Heart left ventricle (tissue), 13 donors: Measurements from ENCODE around the gene GTF2F2.

ENCODE experiments used
- POLR2A ChIP-seq, 2 donors: fragments of 450-650 bp; IDR thresholded peaks; one replicate each; pipeline ENCODE4 v1.6.1; 2017; ENCODE audit warnings: antibody characterized with exemption in 2 of 2, mild to moderate bottlenecking in 2 of 2, moderate library complexity in 2 of 2
- TF ChIP-seq, protein P1 (sequence below), 12 donors: fragments of 200-600 bp; sonication (generic) in 4 of 12; IDR thresholded peaks; one replicate each; pipeline versions ENCODE4 v1.5.0 to v1.8.0; 2018 to 2022; ENCODE audit warnings: antibody characterized with exemption in 12 of 12, mild to moderate bottlenecking in 5 of 12
- donor health status: ischemic (EF 13 %, LVEDD 7.1; RV severe dilation, severe dysfunction).
- donor health status: DM: no; HTN: yes; CAD: no.
- donor health status: DM: no; HTN: no; CAD: no.
- donor health status: ischemic (EF 25% LVEDD 6.9; RV normal size, moderate dysfunction).
- donor health status: ischemic (EF 25% LVEDD 5.7; RV mildly dilated, moderate dysfunction).
- donor health status: ischemic (EF 35%, LVEDD 5.7; RV mildly dilated, moderate dysfunction).
- donor health status: nonischemic (EF 11% LVEDD 7.7; RV severe dilation, severe dysfunction).
- donor health status: DM: yes; HTN: yes; CAD: no.
- donor health status: PGD.
- donor health status: ischemic (EF 29% LVEDD 5.4; RV normal size, mild dysfunction).
- donor health status: nonischemic (EF 23%, LVEDD 6.1; RV moderate dilation, normal function).

DNA sequence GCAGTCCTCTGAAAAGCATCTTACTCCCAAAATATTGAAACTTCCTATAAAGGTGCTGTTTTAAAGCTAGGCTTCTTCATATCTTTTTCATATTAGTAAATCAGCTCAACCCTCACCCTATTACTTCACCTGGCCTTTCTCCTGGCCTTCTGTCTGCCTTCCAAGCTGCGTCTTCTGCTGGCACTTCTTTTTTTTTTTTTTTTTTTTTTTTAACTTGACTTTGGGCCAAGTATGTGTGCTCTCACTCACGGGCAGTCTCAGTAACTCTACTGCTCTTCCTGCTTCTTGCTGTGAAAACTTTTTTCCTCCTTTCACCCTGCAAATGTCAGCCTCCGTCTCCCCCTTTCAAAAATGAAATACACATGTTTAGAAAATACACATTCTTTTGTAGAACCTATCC lies 121.8 kb downstream of the GTF2F2 start:
- TF ChIP-seq, protein P1, sequence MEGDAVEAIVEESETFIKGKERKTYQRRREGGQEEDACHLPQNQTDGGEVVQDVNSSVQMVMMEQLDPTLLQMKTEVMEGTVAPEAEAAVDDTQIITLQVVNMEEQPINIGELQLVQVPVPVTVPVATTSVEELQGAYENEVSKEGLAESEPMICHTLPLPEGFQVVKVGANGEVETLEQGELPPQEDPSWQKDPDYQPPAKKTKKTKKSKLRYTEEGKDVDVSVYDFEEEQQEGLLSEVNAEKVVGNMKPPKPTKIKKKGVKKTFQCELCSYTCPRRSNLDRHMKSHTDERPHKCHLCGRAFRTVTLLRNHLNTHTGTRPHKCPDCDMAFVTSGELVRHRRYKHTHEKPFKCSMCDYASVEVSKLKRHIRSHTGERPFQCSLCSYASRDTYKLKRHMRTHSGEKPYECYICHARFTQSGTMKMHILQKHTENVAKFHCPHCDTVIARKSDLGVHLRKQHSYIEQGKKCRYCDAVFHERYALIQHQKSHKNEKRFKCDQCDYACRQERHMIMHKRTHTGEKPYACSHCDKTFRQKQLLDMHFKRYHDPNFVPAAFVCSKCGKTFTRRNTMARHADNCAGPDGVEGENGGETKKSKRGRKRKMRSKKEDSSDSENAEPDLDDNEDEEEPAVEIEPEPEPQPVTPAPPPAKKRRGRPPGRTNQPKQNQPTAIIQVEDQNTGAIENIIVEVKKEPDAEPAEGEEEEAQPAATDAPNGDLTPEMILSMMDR (IDR thresholded peaks at IDR 0.05): no peak
- TF ChIP-seq POLR2A (IDR thresholded peaks at IDR 0.05): no peak
